ENCODE measurements around the gene FBXL14. TPM values are rescaled to one million over a fixed set of nuclear protein-coding genes. Genes with fewer than 3 reads are reported as not detected.

FBXL14 gene, protein sequence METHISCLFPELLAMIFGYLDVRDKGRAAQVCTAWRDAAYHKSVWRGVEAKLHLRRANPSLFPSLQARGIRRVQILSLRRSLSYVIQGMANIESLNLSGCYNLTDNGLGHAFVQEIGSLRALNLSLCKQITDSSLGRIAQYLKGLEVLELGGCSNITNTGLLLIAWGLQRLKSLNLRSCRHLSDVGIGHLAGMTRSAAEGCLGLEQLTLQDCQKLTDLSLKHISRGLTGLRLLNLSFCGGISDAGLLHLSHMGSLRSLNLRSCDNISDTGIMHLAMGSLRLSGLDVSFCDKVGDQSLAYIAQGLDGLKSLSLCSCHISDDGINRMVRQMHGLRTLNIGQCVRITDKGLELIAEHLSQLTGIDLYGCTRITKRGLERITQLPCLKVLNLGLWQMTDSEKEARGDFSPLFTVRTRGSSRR
- total RNA-seq (10 to 100 TPM; 25.6 to 43.8 (median 28.1) TPM), polyA plus RNA-seq (10 to 100 TPM; 15.1 to 31.8 TPM), total RNA-seq (50.7 reads per million, percentile 71 among the genes with 10 or more reads in this experiment)

- ChIA-PET CTCF (interaction anchor here (0.6 to 2.6 kb wide), 5 partner anchors 9 to 772 kb away, joined by 3 to 14 read pairs (median 4); no protein-coding TSS in a partner anchor), POLR2A (interaction anchor here (0.5 to 4.4 kb wide), 8 partner anchors 8 to 875 kb away, joined by 3 to 82 read pairs (median 4); no protein-coding TSS in a partner anchor)
- H3K4me1 ChIP-seq (ENCODE audit: control insufficient read depth in 2 of 2, insufficient read depth in 2 of 2, low read length in 2 of 2): peaks cover 19 to 23% of the 10 kb centered on the region in 2 donors
- DNase-seq (peak; percentile 87 to 93 (median 92)), ATAC-seq (peak; percentile 85)
- Mint-ChIP-seq H3K36me3 (peaks cover 0 to 28% (median 5%) of the 10 kb centered on the region in 5 donors), H3K27me3 (peaks cover 0 to 9% (median 0%) of the 10 kb centered on the region in 5 donors), H3K4me1 (peaks cover 40 to 53% (median 44%) of the 10 kb centered on the region in 7 donors), H3K4me3 (peak within 1 kb of the TSS; percentile 89 to 98 (median 95)), H3K9me3 (no peaks in the 10 kb centered on the region), H3K27ac (peak within 1 kb of the TSS; percentile 94 to 97 (median 94))
- intact Hi-C loops (cut with micrococcal nuclease): loop anchor here (1.0 to 10.0 kb wide), 18 partner anchors 11 to 1220 kb away; partner anchors contain the start of genes DCP1B (in 2 of the 2), KDM5A (in 2 of the 2), RAD52 (in 2 of the 2) and WNK1 (in 2 of the 2)
- H3K36me3 ChIP-seq (ENCODE audit: control insufficient read depth in 2 of 3, insufficient read depth in 3 of 3, low read length in 3 of 3): no peaks in the 10 kb centered on the region
- H3K27ac ChIP-seq (ENCODE audit: low read depth, low read length): peak within 1 kb of the TSS; percentile 80
- no peaks in the 10 kb centered on the region for H3K27me3 ChIP-seq (ENCODE audit: control insufficient read depth in 2 of 2, insufficient read depth in 2 of 2, low read length in 2 of 2)
- peak within 1 kb of the TSS; percentile 91 for H3K4me3 ChIP-seq (ENCODE audit: low read length)
- H3K9me3 ChIP-seq (ENCODE audit: control insufficient read depth in 2 of 3, low read length in 3 of 3): no peaks in the 10 kb centered on the region
Observed at GRCh38 chr12:1594261-1595025, at the start of gene FBXL14. Gene FBXL14, minus strand, starts transcription at chr12:1594581. Its CDS starts 515 bp downstream, at chr12:1594066.

GRCh38 chr12:1643905-1644533 is 49.6 kb upstream of the FBXL14 start:
- intact Hi-C loops (cut with micrococcal nuclease): no loop called here
- H3K4me1 ChIP-seq (ENCODE audit: control insufficient read depth in 2 of 2, insufficient read depth in 2 of 2, low read length in 2 of 2): no peaks in the 10 kb centered on the region
- Mint-ChIP-seq H3K27me3 (peaks cover 0 to 17% (median 4%) of the 10 kb centered on the region in 5 donors), H3K27ac (no peak overlapping the region), H3K36me3 (no peaks in the 10 kb centered on the region), H3K4me1 (peaks cover 0 to 7% (median 0%) of the 10 kb centered on the region in 7 donors), H3K4me3 (no peak overlapping the region), H3K9me3 (no peaks in the 10 kb centered on the region)
- H3K27ac ChIP-seq (ENCODE audit: low read depth, low read length): no peak overlapping the region
- DNase-seq (no peak), ATAC-seq (no peak)
- ChIA-PET CTCF (interaction anchor here (1.2 to 15.7 kb wide), 3 partner anchors 9 to 146 kb away, joined by 3 to 278 read pairs (median 7); no protein-coding TSS in a partner anchor), POLR2A (no interaction called here)
- H3K27me3 ChIP-seq (ENCODE audit: control insufficient read depth in 2 of 2, insufficient read depth in 2 of 2, low read length in 2 of 2): no peaks in the 10 kb centered on the region
- H3K4me3 ChIP-seq (ENCODE audit: low read length): no peak overlapping the region
- no peaks in the 10 kb centered on the region for H3K9me3 ChIP-seq (ENCODE audit: control insufficient read depth in 2 of 3, low read length in 3 of 3)
- no peaks in the 10 kb centered on the region for H3K36me3 ChIP-seq (ENCODE audit: control insufficient read depth in 2 of 3, insufficient read depth in 3 of 3, low read length in 3 of 3)

GRCh38 chr12:1643043-1643442 is 48.7 kb upstream of the FBXL14 start:
- CTCF ChIA-PET: interaction anchor here (1.2 to 1.7 kb wide), 2 partner anchors 8 to 11 kb away, joined by 3 to 7 read pairs; no protein-coding TSS in a partner anchor
- POLR2A ChIA-PET: no interaction called here
- H3K27me3 Mint-ChIP-seq: peaks cover 0 to 9% (median 4%) of the 10 kb centered on the region in 5 donors
- DNase-seq (no peak), ATAC-seq (no peak)
- no peak overlapping the region for H3K4me3 Mint-ChIP-seq
- no peaks in the 10 kb centered on the region for H3K36me3 ChIP-seq (ENCODE audit: control insufficient read depth in 2 of 3, insufficient read depth in 3 of 3, low read length in 3 of 3)
- peak overlapping the region in 1 of 9 donors; percentile 65 for H3K27ac Mint-ChIP-seq
- H3K4me1 Mint-ChIP-seq: peaks cover 0 to 7% (median 0%) of the 10 kb centered on the region in 7 donors
- no peaks in the 10 kb centered on the region for H3K9me3 Mint-ChIP-seq
- H3K9me3 ChIP-seq (ENCODE audit: control insufficient read depth in 2 of 3, low read length in 3 of 3): no peaks in the 10 kb centered on the region
- no peaks in the 10 kb centered on the region for H3K27me3 ChIP-seq (ENCODE audit: control insufficient read depth in 2 of 2, insufficient read depth in 2 of 2, low read length in 2 of 2)
- H3K36me3 Mint-ChIP-seq: no peaks in the 10 kb centered on the region
- H3K4me1 ChIP-seq (ENCODE audit: control insufficient read depth in 2 of 2, insufficient read depth in 2 of 2, low read length in 2 of 2): no peaks in the 10 kb centered on the region
- intact Hi-C loops (cut with micrococcal nuclease): no loop called here
- H3K4me3 ChIP-seq (ENCODE audit: low read length): no peak overlapping the region
- H3K27ac ChIP-seq (ENCODE audit: low read depth, low read length): no peak overlapping the region

GRCh38 chr12:1642513-1642912 is 48.1 kb upstream of the FBXL14 start:
- Histone ChIP-seq H3K9me3 (ENCODE audit: control insufficient read depth in 2 of 3, low read length in 3 of 3) (no peaks in the 10 kb centered on the region), H3K4me1 (ENCODE audit: control insufficient read depth in 2 of 2, insufficient read depth in 2 of 2, low read length in 2 of 2) (no peaks in the 10 kb centered on the region), H3K27ac (ENCODE audit: low read depth, low read length) (no peak overlapping the region), H3K4me3 (ENCODE audit: low read length) (no peak overlapping the region), H3K36me3 (ENCODE audit: control insufficient read depth in 2 of 3, insufficient read depth in 3 of 3, low read length in 3 of 3) (no peaks in the 10 kb centered on the region), H3K27me3 (ENCODE audit: control insufficient read depth in 2 of 2, insufficient read depth in 2 of 2, low read length in 2 of 2) (no peaks in the 10 kb centered on the region)
- Mint-ChIP-seq H3K36me3 (no peaks in the 10 kb centered on the region), H3K9me3 (no peaks in the 10 kb centered on the region), H3K27me3 (peaks cover 0 to 8% (median 2%) of the 10 kb centered on the region in 5 donors), H3K27ac (no peak overlapping the region), H3K4me1 (peaks cover 0 to 7% (median 0%) of the 10 kb centered on the region in 7 donors), H3K4me3 (peak overlapping the region in 1 of 10 donors; percentile 26)
- CTCF ChIA-PET: interaction anchor here (1.2 to 1.7 kb wide), 2 partner anchors 8 to 11 kb away, joined by 3 to 7 read pairs; no protein-coding TSS in a partner anchor
- ATAC-seq: no peak
- intact Hi-C loops (cut with micrococcal nuclease): no loop called here
- no peak for DNase-seq
- POLR2A ChIA-PET: no interaction called here

GRCh38 chr12:1640328-1641234 is 46.2 kb upstream of the FBXL14 start:
- CTCF ChIA-PET: no interaction called here

More at GRCh38 chr12:1640328-1641234, 46.2 kb upstream of the FBXL14 start:
- intact Hi-C loops (cut with micrococcal nuclease): no loop called here
- POLR2A ChIA-PET: no interaction called here
- ATAC-seq (no peak), DNase-seq (no peak)
- Histone ChIP-seq H3K4me3 (ENCODE audit: low read length) (no peak overlapping the region), H3K4me1 (ENCODE audit: control insufficient read depth in 2 of 2, insufficient read depth in 2 of 2, low read length in 2 of 2) (no peaks in the 10 kb centered on the region), H3K27ac (ENCODE audit: low read depth, low read length) (no peak overlapping the region), H3K36me3 (ENCODE audit: control insufficient read depth in 2 of 3, insufficient read depth in 3 of 3, low read length in 3 of 3) (no peaks in the 10 kb centered on the region), H3K27me3 (ENCODE audit: control insufficient read depth in 2 of 2, insufficient read depth in 2 of 2, low read length in 2 of 2) (no peaks in the 10 kb centered on the region), H3K9me3 (ENCODE audit: control insufficient read depth in 2 of 3, low read length in 3 of 3) (no peaks in the 10 kb centered on the region)
- H3K36me3 Mint-ChIP-seq: no peaks in the 10 kb centered on the region
- H3K9me3 Mint-ChIP-seq: no peaks in the 10 kb centered on the region
- H3K4me3 Mint-ChIP-seq: no peak overlapping the region
- peaks cover 0 to 7% (median 0%) of the 10 kb centered on the region in 7 donors for H3K4me1 Mint-ChIP-seq
- no peak overlapping the region for H3K27ac Mint-ChIP-seq
- H3K27me3 Mint-ChIP-seq: peaks cover 0 to 10% (median 3%) of the 10 kb centered on the region in 5 donors

Data from naive thymus-derived CD4-positive, alpha-beta T cell (primary cell).